GM23338 (cell line): ENCODE results near the gene CCDC85B. TPM values are rescaled to one million over a fixed set of nuclear protein-coding genes. Genes with fewer than 3 reads are reported as not detected.

Source experiments
- ATAC-seq: fragments of 200-7000 bp; cut with Tn5 transposase; 3 replicates; pipeline ENCODE4 v1.9.1; 2020
- DNase-seq: peaks from one replicate; pipeline ENCODE4 v3.0.0-alpha.2; 2015; ENCODE audit warnings: low spot score
- H2AFZ ChIP-seq: fragments of 200-600 bp; sonication (generic); 2 replicates; pipeline ENCODE4 v1.8.0; 2016; ENCODE audit warnings: antibody characterized with exemption, mild to moderate bottlenecking, moderate library complexity
- H3F3A ChIP-seq: fragments of 200-600 bp; sonication (generic); replicated peaks from 2 replicates; pipeline ENCODE4 v1.8.0; 2017; ENCODE audit warnings: antibody characterized with exemption, mixed run types, low read depth
- H3K27ac ChIP-seq: fragments of 200-600 bp; sonication (generic); 2 replicates; pipeline ENCODE4 v1.6.1; 2016; ENCODE audit warnings: low read depth
- H3K27me3 ChIP-seq: fragments of 200-600 bp; sonication (generic); 2 replicates; pipeline ENCODE4 v1.8.0; 2016; ENCODE audit warnings: mild to moderate bottlenecking, mixed run types, moderate library complexity; ENCODE audit not compliant: insufficient read depth
- H3K36me3 ChIP-seq: fragments of 200-600 bp; sonication (generic); 2 replicates; pipeline ENCODE4 v1.8.0; 2016; ENCODE audit warnings: mild to moderate bottlenecking; ENCODE audit not compliant: insufficient read depth
- H3K4me1 ChIP-seq: fragments of 200-600 bp; sonication (generic); 2 replicates; pipeline ENCODE4 v1.8.0; 2016; ENCODE audit warnings: mild to moderate bottlenecking, moderate library complexity; ENCODE audit not compliant: insufficient read depth
- H3K4me2 ChIP-seq: fragments of 200-600 bp; sonication (generic); 2 replicates; pipeline ENCODE4 v1.7.1; 2017; ENCODE audit warnings: mixed run types
- H3K4me3 ChIP-seq: fragments of 200-600 bp; sonication (generic); 2 replicates; pipeline ENCODE4 v1.6.1; 2016; ENCODE audit warnings: mixed run types
- H3K79me2 ChIP-seq: fragments of 200-600 bp; sonication (generic); replicated peaks from 2 replicates; pipeline ENCODE4 v1.8.0; 2017; ENCODE audit warnings: mild to moderate bottlenecking; ENCODE audit not compliant: insufficient read depth
- H3K9me2 ChIP-seq: fragments of 200-600 bp; sonication (generic); 2 replicates; pipeline ENCODE4 v1.8.0; 2017; ENCODE audit not compliant: insufficient read depth
- H4K20me1 ChIP-seq: fragments of 200-600 bp; sonication (generic); replicated peaks from 2 replicates; pipeline ENCODE4 v1.8.0; 2017; ENCODE audit warnings: mild to moderate bottlenecking; ENCODE audit not compliant: insufficient read depth
- H3K27ac Mint-ChIP-seq: 2 replicates; pipeline ENCODE4 v1.8.0; 2020; ENCODE audit warnings: inconsistent platforms, mild to moderate bottlenecking, moderate library complexity, mixed read lengths
- H3K27me3 Mint-ChIP-seq: 3 replicates; pipeline ENCODE4 v1.8.0; 2022; ENCODE audit warnings: low read depth, mild to moderate bottlenecking, moderate library complexity, mixed read lengths, inconsistent platforms; ENCODE audit not compliant: insufficient read depth, poor library complexity
- H3K36me3 Mint-ChIP-seq: 3 replicates; pipeline ENCODE4 v1.8.0; 2021; ENCODE audit warnings: low read depth, mild to moderate bottlenecking, inconsistent platforms, moderate library complexity, mixed read lengths
- H3K4me1 Mint-ChIP-seq: 3 replicates; pipeline ENCODE4 v1.8.0; 2020; ENCODE audit warnings: mild to moderate bottlenecking, inconsistent platforms, mixed read lengths
- H3K4me3 Mint-ChIP-seq: 3 replicates; pipeline ENCODE4 v1.8.0; 2021; ENCODE audit warnings: moderate library complexity, mild to moderate bottlenecking, inconsistent platforms, mixed read lengths
- H3K9me3 Mint-ChIP-seq: 3 replicates; pipeline ENCODE4 v1.8.0; 2020; ENCODE audit warnings: moderate library complexity, mild to moderate bottlenecking, inconsistent platforms, mixed read lengths
- CREB1 ChIP-seq: fragments of 250-450 bp; sonication (Bioruptor Pico); IDR thresholded peaks from 2 replicates; pipeline ENCODE4 v1.5.0; 2020; ENCODE audit warnings: low read depth, mild to moderate bottlenecking, moderate library complexity
- EZH2 ChIP-seq: fragments of 200-600 bp; sonication (generic); IDR thresholded peaks from one replicate; pipeline ENCODE4 v1.8.0; 2017; ENCODE audit warnings: antibody characterized with exemption, mild to moderate bottlenecking, low read depth; ENCODE audit not compliant: unreplicated experiment
- EZH2phosphoT487 ChIP-seq: fragments of 200-600 bp; sonication (generic); IDR thresholded peaks from one replicate; pipeline ENCODE4 v1.8.1; 2018; ENCODE audit warnings: antibody characterized with exemption; ENCODE audit not compliant: unreplicated experiment
- JUNB ChIP-seq: IDR thresholded peaks from one replicate; pipeline ENCODE4 v1.6.1; 2016; ENCODE audit warnings: antibody characterized with exemption; ENCODE audit not compliant: unreplicated experiment
- NANOG ChIP-seq: IDR thresholded peaks from 2 replicates; pipeline ENCODE4 v1.6.1; 2016; ENCODE audit warnings: antibody characterized with exemption, borderline replicate concordance
- POLR2AphosphoS5 ChIP-seq: IDR thresholded peaks from 2 replicates; pipeline ENCODE4 v1.6.1; 2016; ENCODE audit warnings: antibody characterized with exemption, low read depth
- STAT1 ChIP-seq: IDR thresholded peaks from one replicate; pipeline ENCODE4 v1.6.1; 2016; ENCODE audit warnings: antibody characterized with exemption; ENCODE audit not compliant: unreplicated experiment
- ZNF114 ChIP-seq: fragments of 250-450 bp; sonication (Bioruptor Pico); IDR thresholded peaks from 2 replicates; pipeline ENCODE4 v1.5.0; 2020; ENCODE audit warnings: mild to moderate bottlenecking, moderate library complexity
- ZNF331 ChIP-seq: fragments of 250-450 bp; sonication (Bioruptor Pico); IDR thresholded peaks from 2 replicates; pipeline ENCODE4 v1.5.0; 2020; ENCODE audit warnings: low read depth, mild to moderate bottlenecking, moderate library complexity
- ZNF462 ChIP-seq: fragments of 250-450 bp; sonication (Bioruptor Pico); IDR thresholded peaks from 2 replicates; pipeline ENCODE4 v1.5.0; 2020; ENCODE audit warnings: mild to moderate bottlenecking, moderate library complexity
- polyA plus RNA-seq: library from polyadenylated mRNA; unstranded; fragments of >200 nt; fragmentation: Nextera tagmentation; extraction: Ambion mirVana; gene quantifications from 2 replicates; pipeline ENCODE4 v1.2.1, GENCODE V29; 2016
- total RNA-seq: library from RNA; depleted of rRNA; stranded (reverse); fragments of >200 nt; shearing (Covaris generic); gene quantifications from 2 replicates; pipeline ENCODE4 v1.2.3, GENCODE V29; 2014
- TF ChIP-seq, protein P1 (sequence below), 2 experiments: fragments of 200-600 bp in 1 of 2; sonication (generic) in 1 of 2; conservative IDR thresholded peaks; 2 replicates each; pipeline versions ENCODE4 v1.5.1 to v1.6.1; 2016 to 2017; ENCODE audit warnings: antibody characterized with exemption in 2 of 2, low read depth in 2 of 2, mild to moderate bottlenecking in 2 of 2, moderate library complexity in 1 of 2
- TF ChIP-seq, protein P2 (sequence below): IDR thresholded peaks from one replicate; pipeline ENCODE4 v1.6.1; 2018; ENCODE audit warnings: antibody characterized with exemption; ENCODE audit not compliant: unreplicated experiment
- TF ChIP-seq, protein P3 (sequence below): IDR thresholded peaks from 2 replicates; pipeline ENCODE4 v1.6.1; 2016; ENCODE audit warnings: antibody characterized with exemption

CCDC85B gene
- total and polyA plus RNA-seq, 2 experiments from 2014 or later: 54.5 to 66.3 TPM

DNA sequence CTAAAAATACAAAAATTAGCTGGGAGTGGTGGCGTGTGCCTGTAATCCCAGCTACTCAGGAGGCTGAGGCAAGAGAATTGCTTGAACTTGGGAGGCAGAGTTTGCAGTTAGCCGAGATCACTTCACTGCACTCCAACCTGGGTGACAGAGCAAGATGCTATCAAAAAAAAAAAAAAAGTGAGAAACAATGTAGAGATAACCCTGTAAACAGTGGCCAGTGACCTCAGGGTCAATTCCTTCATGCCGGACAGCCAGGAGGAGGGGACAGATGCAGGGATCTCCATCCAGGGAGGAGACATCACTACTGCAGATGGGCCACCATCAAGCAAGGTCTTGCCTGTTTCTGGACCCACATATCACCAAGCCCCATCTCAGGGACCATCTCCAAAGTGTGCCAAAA, 42.7 kb upstream of the CCDC85B start:
- peaks cover 18% of the 10 kb centered on the region; the same call in 1 of the 2 replicates for H3F3A ChIP-seq
- H4K20me1 ChIP-seq: no peaks in the 10 kb centered on the region; the same call in 1 of the 2 replicates
- no peak overlapping the region for H2AFZ ChIP-seq
- H3K4me3 Mint-ChIP-seq: no peak overlapping the region
- H3K9me2 ChIP-seq: no peaks in the 10 kb centered on the region
- no peak overlapping the region for H3K4me3 ChIP-seq
- H3K4me2 ChIP-seq: no peak overlapping the region
- H3K79me2 ChIP-seq: no peaks in the 10 kb centered on the region
- no peaks in the 10 kb centered on the region for H3K36me3 ChIP-seq
- no peaks in the 10 kb centered on the region; the same call in 1 of the 2 replicates for H3K4me1 ChIP-seq
- peaks cover 6% of the 10 kb centered on the region; the same call in 2 of the 3 replicates for H3K4me1 Mint-ChIP-seq
- no peak for TF ChIP-seq CREB1
- TF ChIP-seq EZH2phosphoT487: no peak
- TF ChIP-seq, protein P1, sequence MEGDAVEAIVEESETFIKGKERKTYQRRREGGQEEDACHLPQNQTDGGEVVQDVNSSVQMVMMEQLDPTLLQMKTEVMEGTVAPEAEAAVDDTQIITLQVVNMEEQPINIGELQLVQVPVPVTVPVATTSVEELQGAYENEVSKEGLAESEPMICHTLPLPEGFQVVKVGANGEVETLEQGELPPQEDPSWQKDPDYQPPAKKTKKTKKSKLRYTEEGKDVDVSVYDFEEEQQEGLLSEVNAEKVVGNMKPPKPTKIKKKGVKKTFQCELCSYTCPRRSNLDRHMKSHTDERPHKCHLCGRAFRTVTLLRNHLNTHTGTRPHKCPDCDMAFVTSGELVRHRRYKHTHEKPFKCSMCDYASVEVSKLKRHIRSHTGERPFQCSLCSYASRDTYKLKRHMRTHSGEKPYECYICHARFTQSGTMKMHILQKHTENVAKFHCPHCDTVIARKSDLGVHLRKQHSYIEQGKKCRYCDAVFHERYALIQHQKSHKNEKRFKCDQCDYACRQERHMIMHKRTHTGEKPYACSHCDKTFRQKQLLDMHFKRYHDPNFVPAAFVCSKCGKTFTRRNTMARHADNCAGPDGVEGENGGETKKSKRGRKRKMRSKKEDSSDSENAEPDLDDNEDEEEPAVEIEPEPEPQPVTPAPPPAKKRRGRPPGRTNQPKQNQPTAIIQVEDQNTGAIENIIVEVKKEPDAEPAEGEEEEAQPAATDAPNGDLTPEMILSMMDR (conservative IDR thresholded peaks at IDR 0.05; ENCODE audit: low read depth in 2 of 2): no peak
- TF ChIP-seq, protein P2, sequence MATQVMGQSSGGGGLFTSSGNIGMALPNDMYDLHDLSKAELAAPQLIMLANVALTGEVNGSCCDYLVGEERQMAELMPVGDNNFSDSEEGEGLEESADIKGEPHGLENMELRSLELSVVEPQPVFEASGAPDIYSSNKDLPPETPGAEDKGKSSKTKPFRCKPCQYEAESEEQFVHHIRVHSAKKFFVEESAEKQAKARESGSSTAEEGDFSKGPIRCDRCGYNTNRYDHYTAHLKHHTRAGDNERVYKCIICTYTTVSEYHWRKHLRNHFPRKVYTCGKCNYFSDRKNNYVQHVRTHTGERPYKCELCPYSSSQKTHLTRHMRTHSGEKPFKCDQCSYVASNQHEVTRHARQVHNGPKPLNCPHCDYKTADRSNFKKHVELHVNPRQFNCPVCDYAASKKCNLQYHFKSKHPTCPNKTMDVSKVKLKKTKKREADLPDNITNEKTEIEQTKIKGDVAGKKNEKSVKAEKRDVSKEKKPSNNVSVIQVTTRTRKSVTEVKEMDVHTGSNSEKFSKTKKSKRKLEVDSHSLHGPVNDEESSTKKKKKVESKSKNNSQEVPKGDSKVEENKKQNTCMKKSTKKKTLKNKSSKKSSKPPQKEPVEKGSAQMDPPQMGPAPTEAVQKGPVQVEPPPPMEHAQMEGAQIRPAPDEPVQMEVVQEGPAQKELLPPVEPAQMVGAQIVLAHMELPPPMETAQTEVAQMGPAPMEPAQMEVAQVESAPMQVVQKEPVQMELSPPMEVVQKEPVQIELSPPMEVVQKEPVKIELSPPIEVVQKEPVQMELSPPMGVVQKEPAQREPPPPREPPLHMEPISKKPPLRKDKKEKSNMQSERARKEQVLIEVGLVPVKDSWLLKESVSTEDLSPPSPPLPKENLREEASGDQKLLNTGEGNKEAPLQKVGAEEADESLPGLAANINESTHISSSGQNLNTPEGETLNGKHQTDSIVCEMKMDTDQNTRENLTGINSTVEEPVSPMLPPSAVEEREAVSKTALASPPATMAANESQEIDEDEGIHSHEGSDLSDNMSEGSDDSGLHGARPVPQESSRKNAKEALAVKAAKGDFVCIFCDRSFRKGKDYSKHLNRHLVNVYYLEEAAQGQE: no peak
- TF ChIP-seq POLR2AphosphoS5: no peak
- TF ChIP-seq JUNB: no peak
- TF ChIP-seq EZH2: no peak
- TF ChIP-seq ZNF462: no peak
- no peak for TF ChIP-seq ZNF331 (CRISPR knock-in tag)
- no peak for TF ChIP-seq ZNF114 (CRISPR knock-in tag)
- no peak for TF ChIP-seq STAT1
- TF ChIP-seq, protein P3, sequence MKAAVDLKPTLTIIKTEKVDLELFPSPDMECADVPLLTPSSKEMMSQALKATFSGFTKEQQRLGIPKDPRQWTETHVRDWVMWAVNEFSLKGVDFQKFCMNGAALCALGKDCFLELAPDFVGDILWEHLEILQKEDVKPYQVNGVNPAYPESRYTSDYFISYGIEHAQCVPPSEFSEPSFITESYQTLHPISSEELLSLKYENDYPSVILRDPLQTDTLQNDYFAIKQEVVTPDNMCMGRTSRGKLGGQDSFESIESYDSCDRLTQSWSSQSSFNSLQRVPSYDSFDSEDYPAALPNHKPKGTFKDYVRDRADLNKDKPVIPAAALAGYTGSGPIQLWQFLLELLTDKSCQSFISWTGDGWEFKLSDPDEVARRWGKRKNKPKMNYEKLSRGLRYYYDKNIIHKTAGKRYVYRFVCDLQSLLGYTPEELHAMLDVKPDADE: no peak
- no peak for TF ChIP-seq NANOG
- DNase-seq (no peak), ATAC-seq (no peak)
- no peaks in the 10 kb centered on the region for H3K27me3 ChIP-seq
- no peak overlapping the region for H3K27ac Mint-ChIP-seq
- H3K27ac ChIP-seq: no peak overlapping the region
- peaks cover 22% of the 10 kb centered on the region; the same call in 2 of the 3 replicates for H3K36me3 Mint-ChIP-seq
- peaks cover 12% of the 10 kb centered on the region for H3K9me3 Mint-ChIP-seq
- H3K27me3 Mint-ChIP-seq: peaks cover 33% of the 10 kb centered on the region
